Smooth muscle cell (in vitro differentiated cells): ENCODE data around the gene BTNL8. TPM values are rescaled to one million over a fixed set of nuclear protein-coding genes. Genes with fewer than 3 reads are reported as not detected.
A peak's percentile ranks its signal among the peaks of the same experiment; 100 is the strongest.

ENCODE experiments used
- DNase-seq: peaks from one replicate; lab custom pipeline; 2025; ENCODE audit not compliant: unreplicated experiment; lab: John Stamatoyannopoulos, UW
- H2AFZ ChIP-seq: fragments of 200-600 bp; sonication (generic); 2 replicates; pipeline ENCODE4 v1.6.0; 2016; ENCODE audit warnings: antibody characterized with exemption, low read depth, mild to moderate bottlenecking
- H3F3A ChIP-seq: fragments of 200-600 bp; sonication (generic); 2 replicates; pipeline ENCODE4 v1.6.0; 2017; ENCODE audit warnings: antibody characterized with exemption, low read depth
- H3K27ac ChIP-seq: fragments of 200-600 bp; sonication (generic); 2 replicates; pipeline ENCODE4 v1.5.1; 2016; ENCODE audit warnings: low read depth, mild to moderate bottlenecking
- H3K27me3 ChIP-seq: fragments of 200-600 bp; sonication (generic); 2 replicates; pipeline ENCODE4 v1.6.1; 2016; ENCODE audit warnings: low read depth, mild to moderate bottlenecking
- H3K36me3 ChIP-seq: fragments of 200-600 bp; sonication (generic); 2 replicates; pipeline ENCODE4 v1.5.1; 2016; ENCODE audit warnings: low read depth
- H3K4me1 ChIP-seq: fragments of 200-600 bp; sonication (generic); 2 replicates; pipeline ENCODE4 v1.5.1; 2016; ENCODE audit warnings: low read depth
- H3K4me2 ChIP-seq: fragments of 200-600 bp; sonication (generic); 2 replicates; pipeline ENCODE4 v1.6.0; 2016; ENCODE audit warnings: mild to moderate bottlenecking
- H3K4me3 ChIP-seq: fragments of 200-600 bp; sonication (generic); 2 replicates; pipeline ENCODE4 v1.5.1; 2016; ENCODE audit warnings: mild to moderate bottlenecking
- H3K79me2 ChIP-seq: fragments of 200-600 bp; sonication (generic); 2 replicates; pipeline ENCODE4 v1.6.0; 2016; ENCODE audit warnings: low read depth, mild to moderate bottlenecking
- H3K9ac ChIP-seq: fragments of 200-600 bp; sonication (generic); 2 replicates; pipeline ENCODE4 v1.6.0; 2016; ENCODE audit warnings: low read depth
- H3K9me3 ChIP-seq: fragments of 200-600 bp; sonication (generic); replicated peaks from 2 replicates; pipeline ENCODE4 v1.5.1; 2016; ENCODE audit warnings: low read depth
- H4K20me1 ChIP-seq: fragments of 200-600 bp; sonication (generic); 2 replicates; pipeline ENCODE4 v1.6.0; 2016; ENCODE audit warnings: low read depth
- WGBS: methylation state at CpG from one replicate; pipeline ENCODE4 v1.1.7; 2016; ENCODE audit warnings: low lambda C conversion rate; 5-methylcytosine and 5-hydroxymethylcytosine counted together
- polyA plus RNA-seq: library from polyadenylated mRNA; unstranded; fragments of >200 nt; fragmentation: Nextera tagmentation; extraction: Ambion mirVana; gene quantifications from 2 replicates; pipeline ENCODE4 v1.2.1, GENCODE V29; 2016
- total RNA-seq: library from RNA; depleted of rRNA; stranded (reverse); fragments of >200 nt; gene quantifications from 2 replicates; pipeline ENCODE4 v1.2.3, GENCODE V29; 2014
- TF ChIP-seq, protein P1 (sequence below): fragments of 200-600 bp; sonication (generic); IDR thresholded peaks from 2 replicates; pipeline ENCODE4 v1.5.1; 2017; ENCODE audit warnings: borderline replicate concordance, mild to moderate bottlenecking, antibody characterized with exemption; ENCODE audit not compliant: insufficient read depth, poor library complexity, severe bottlenecking

The BTNL8 gene
- total and polyA plus RNA-seq, 2 experiments from 2014 or later: not detected

DNA sequence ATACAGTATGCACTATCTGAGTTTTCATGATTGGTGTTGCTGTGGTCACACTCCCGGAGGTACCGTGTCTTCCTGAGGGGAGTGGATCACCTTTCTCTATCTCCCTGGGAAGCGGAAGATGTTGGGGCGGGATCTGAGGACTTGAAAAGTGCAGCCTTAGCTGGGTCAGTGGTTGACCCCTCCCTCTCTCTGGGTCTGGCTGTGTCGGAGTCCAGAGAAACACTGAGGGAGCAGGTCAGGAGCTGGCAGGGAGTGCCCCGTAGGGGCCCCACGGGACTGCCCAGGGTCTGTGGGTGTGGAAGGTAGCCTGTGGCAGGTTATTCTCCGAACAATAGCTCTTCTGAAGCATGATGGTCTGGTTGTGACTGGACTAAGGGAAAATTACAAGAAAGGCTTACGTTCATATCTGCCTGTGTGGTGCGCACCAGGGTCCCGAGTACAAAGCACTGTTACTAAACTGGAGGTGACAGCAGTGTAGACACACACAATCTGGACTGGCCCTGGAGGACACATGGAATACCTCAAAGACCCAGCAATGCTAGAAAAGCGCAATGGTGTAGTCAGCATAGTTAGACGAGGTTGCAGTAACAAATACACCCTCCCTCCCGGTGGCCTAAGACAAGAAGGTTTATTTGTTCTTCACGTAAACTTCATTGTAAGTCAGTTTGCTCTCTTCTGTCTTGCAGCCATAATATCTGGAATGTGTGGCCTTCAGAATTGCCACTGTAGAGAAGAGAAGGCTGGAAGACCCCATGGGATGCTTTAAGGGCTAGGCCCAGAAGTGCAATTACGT lies 28.5 kb upstream of the BTNL8 start:
- Histone ChIP-seq H3K79me2 (no peaks in the 10 kb centered on the region), H3K4me3 (no peak overlapping the region), H3K27ac (no peak overlapping the region), H2AFZ (no peak overlapping the region), H3K9me3 (no peaks in the 10 kb centered on the region), H3K36me3 (no peaks in the 10 kb centered on the region), H3K27me3 (no peaks in the 10 kb centered on the region), H3K4me2 (no peak overlapping the region), H3K4me1 (peaks cover 4% of the 10 kb centered on the region), H3K9ac (no peak overlapping the region), H4K20me1 (no peaks in the 10 kb centered on the region), H3F3A (no peaks in the 10 kb centered on the region)
- DNase-seq: no peak
- TF ChIP-seq, protein P1, sequence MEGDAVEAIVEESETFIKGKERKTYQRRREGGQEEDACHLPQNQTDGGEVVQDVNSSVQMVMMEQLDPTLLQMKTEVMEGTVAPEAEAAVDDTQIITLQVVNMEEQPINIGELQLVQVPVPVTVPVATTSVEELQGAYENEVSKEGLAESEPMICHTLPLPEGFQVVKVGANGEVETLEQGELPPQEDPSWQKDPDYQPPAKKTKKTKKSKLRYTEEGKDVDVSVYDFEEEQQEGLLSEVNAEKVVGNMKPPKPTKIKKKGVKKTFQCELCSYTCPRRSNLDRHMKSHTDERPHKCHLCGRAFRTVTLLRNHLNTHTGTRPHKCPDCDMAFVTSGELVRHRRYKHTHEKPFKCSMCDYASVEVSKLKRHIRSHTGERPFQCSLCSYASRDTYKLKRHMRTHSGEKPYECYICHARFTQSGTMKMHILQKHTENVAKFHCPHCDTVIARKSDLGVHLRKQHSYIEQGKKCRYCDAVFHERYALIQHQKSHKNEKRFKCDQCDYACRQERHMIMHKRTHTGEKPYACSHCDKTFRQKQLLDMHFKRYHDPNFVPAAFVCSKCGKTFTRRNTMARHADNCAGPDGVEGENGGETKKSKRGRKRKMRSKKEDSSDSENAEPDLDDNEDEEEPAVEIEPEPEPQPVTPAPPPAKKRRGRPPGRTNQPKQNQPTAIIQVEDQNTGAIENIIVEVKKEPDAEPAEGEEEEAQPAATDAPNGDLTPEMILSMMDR: no peak
- 74% methylated on average over 16 of the region's 16 CpGs for WGBS

DNA sequence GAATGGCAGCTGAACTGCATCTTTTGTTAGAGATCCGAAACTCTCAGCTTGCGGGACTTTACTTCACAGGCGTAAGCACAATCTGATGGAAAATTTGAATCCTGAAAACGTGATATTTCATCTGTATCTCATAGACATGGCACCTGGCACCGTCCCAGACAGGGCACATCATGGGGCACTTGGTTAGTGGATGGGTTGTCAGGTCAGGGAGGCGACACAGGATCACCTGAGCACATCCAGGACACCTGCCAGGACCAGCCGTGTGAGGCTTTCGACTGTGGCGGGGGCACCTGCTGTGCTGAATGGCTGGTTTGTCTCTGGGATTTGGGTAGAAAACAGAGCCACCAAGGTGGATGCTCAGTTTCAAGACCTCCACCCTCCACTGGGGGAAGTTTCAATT lies 26.5 kb upstream of the BTNL8 start:
- H2AFZ ChIP-seq: no peak overlapping the region
- no peak overlapping the region for H3K27ac ChIP-seq
- no peaks in the 10 kb centered on the region for H3K9me3 ChIP-seq
- DNase-seq: no peak
- no peak overlapping the region for H3K4me2 ChIP-seq
- H3K4me1 ChIP-seq: peaks cover 4% of the 10 kb centered on the region
- no peaks in the 10 kb centered on the region for H4K20me1 ChIP-seq
- no peaks in the 10 kb centered on the region for H3K79me2 ChIP-seq
- no peak overlapping the region for H3K4me3 ChIP-seq
- H3K9ac ChIP-seq: no peak overlapping the region
- TF ChIP-seq, protein P1: no peak
- WGBS: 89% methylated on average over 9 of the region's 9 CpGs
- no peaks in the 10 kb centered on the region for H3K36me3 ChIP-seq
- no peaks in the 10 kb centered on the region for H3F3A ChIP-seq
- no peaks in the 10 kb centered on the region for H3K27me3 ChIP-seq

DNA sequence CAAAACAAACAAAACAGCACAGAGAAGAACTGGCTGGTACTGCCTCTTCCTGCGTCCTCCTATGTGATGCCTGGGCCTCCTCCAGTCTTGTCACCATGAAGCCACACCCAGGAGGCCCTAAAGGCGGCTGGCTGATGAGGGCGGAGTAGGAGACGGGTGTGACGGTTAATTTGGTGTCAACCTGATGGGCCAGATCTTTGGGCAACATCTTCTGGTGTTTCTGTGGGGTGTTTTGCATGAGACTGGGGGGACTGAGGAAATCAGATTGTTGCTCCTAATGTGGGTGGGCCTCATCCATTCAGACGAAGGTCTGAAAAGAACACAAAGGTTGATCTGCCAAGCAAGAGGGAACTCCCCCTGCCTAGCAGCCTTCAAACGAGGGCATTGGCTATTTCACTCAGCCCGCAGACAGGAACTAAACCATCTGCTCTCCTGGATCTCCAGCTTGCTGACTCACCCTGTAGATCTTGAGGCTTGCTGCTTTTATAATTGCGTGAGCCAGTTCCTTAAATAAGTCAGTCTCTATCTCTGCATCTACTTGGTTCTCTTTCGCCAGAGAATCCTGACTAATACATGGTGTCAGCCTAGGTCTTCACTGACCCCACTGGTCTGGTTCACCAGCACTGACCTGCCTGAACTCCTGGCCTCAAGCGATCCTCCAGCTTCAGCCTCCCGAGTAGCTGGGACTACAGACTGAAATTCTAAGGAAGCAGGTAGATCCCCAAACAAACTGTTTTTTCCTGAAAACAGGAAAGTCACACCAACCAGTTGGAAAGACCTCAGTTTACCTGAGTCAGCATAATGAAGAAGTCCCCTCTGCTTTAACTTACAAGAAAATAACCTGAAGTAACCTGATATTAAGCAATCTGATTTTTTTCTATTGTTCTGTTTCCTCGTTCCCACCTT lies 25.1 kb upstream of the BTNL8 start:
- DNase-seq: no peak
- Histone ChIP-seq H3K27ac (peak overlapping the region; percentile 10), H3K27me3 (no peaks in the 10 kb centered on the region), H4K20me1 (no peaks in the 10 kb centered on the region), H3F3A (no peaks in the 10 kb centered on the region), H3K9ac (no peak overlapping the region), H3K4me1 (peaks cover 4% of the 10 kb centered on the region), H3K9me3 (no peaks in the 10 kb centered on the region), H3K4me2 (no peak overlapping the region), H3K36me3 (no peaks in the 10 kb centered on the region), H3K4me3 (no peak overlapping the region), H3K79me2 (no peaks in the 10 kb centered on the region), H2AFZ (peak overlapping the region; percentile 12)
- WGBS: 65% methylated on average over 13 of the region's 13 CpGs
- TF ChIP-seq, protein P1: no peak
